Endothelial cell of umbilical vein (primary cell): ENCODE results near the gene TRMT1. TPM values are rescaled to one million over a fixed set of nuclear protein-coding genes. Genes with fewer than 3 reads are reported as not detected.
A peak's percentile ranks its signal among the peaks of the same experiment; 100 is the strongest.

Experiments
- BruUV-seq: library from RNA; stranded (reverse); fragments of 400-500 nt; replicated peaks from 2 replicates; lab custom pipeline; 2021; lab: Mats Ljungman, UMichigan
- CTCF ChIA-PET: fragments of 300-600, 350-600 bp; sonication (Branson Sonifier 250); formaldehyde crosslinking; loops from one replicate; lab custom pipeline; 2021; ENCODE audit warnings: antibody characterized with exemption, inconsistent platforms; lab: Charles Lee
- POLR2A ChIA-PET: fragments of 300-600, 350-600 bp; sonication (Branson Sonifier 250); formaldehyde crosslinking; loops from one replicate; lab custom pipeline; 2021; ENCODE audit warnings: antibody characterized with exemption, inconsistent platforms; lab: Charles Lee
- DNase-seq: peaks from one replicate; pipeline ENCODE4 v3.0.0-alpha.2; 2011; ENCODE audit warnings: low read depth, low spot score
- FAIRE-seq: peaks from 2 replicates; lab custom pipeline; 2011; peaks lifted over from hg19 to GRCh38; lab: Jason Lieb, UNC
- H2AFZ ChIP-seq: 2 replicates; pipeline ENCODE4 v1.6.0; 2012; ENCODE audit warnings: low read depth, low read length, control low read depth, inconsistent platforms
- H3K27ac ChIP-seq: 2 replicates; pipeline ENCODE4 v1.5.1; 2011; ENCODE audit warnings: low read depth, mild to moderate bottlenecking, control low read depth, low read length, moderate library complexity; ENCODE audit not compliant: insufficient read depth
- H3K27me3 ChIP-seq, 2 experiments: 2 replicates each; pipeline versions ENCODE4 v1.6.0 to v1.6.1; 2011; ENCODE audit warnings: low read length in 2 of 2, mixed read lengths in 1 of 2; ENCODE audit not compliant: control insufficient read depth in 2 of 2, insufficient read depth in 2 of 2
- H3K36me3 ChIP-seq, 2 experiments: 2 replicates in 1 of 2; 3 replicates in 1 of 2; pipeline ENCODE4 v1.5.1; 2011; ENCODE audit warnings: low read length in 2 of 2, mild to moderate bottlenecking in 1 of 2, moderate library complexity in 1 of 2; ENCODE audit not compliant: control insufficient read depth in 2 of 2, insufficient read depth in 2 of 2; ENCODE audit errors: extremely low read depth in 1 of 2
- H3K4me1 ChIP-seq: 3 replicates; pipeline ENCODE4 v1.5.1; 2011; ENCODE audit warnings: mild to moderate bottlenecking, low read length; ENCODE audit not compliant: control insufficient read depth, insufficient read depth; ENCODE audit errors: extremely low read depth
- H3K4me2 ChIP-seq: 2 replicates; pipeline ENCODE4 v1.6.1; 2011; ENCODE audit warnings: low read length, control low read depth, mixed read lengths; ENCODE audit not compliant: insufficient read depth
- H3K4me3 ChIP-seq, 3 experiments: fragments of 200-600 bp in 1 of 3; sonication (generic), shearing (Covaris generic) in 1 of 3; replicated peaks in 1 of 3; 2 replicates each; pipeline ENCODE4 v1.5.1; 2011 to 2016; ENCODE audit warnings: control low read depth in 3 of 3, low read length in 3 of 3, mild to moderate bottlenecking in 2 of 3, inconsistent platforms in 1 of 3, low read depth in 1 of 3, moderate library complexity in 1 of 3; ENCODE audit not compliant: insufficient read depth in 1 of 3
- H3K79me2 ChIP-seq: 2 replicates; pipeline ENCODE4 v1.6.0; 2012; ENCODE audit warnings: low read length, inconsistent platforms; ENCODE audit not compliant: control insufficient read depth, insufficient read depth
- H3K9ac ChIP-seq: replicated peaks from 2 replicates; pipeline ENCODE3; 2011; ENCODE audit warnings: low read length, control low read depth; ENCODE audit not compliant: insufficient read depth; ENCODE audit errors: extremely low read depth
- H3K9me1 ChIP-seq: replicated peaks from 3 replicates; pipeline ENCODE4 v1.6.0; 2011; ENCODE audit warnings: mild to moderate bottlenecking, low read length; ENCODE audit not compliant: control insufficient read depth, insufficient read depth; ENCODE audit errors: extremely low read depth
- H3K9me3 ChIP-seq: replicated peaks from 2 replicates; pipeline ENCODE4 v1.5.1; 2012; ENCODE audit warnings: low read length, inconsistent platforms; ENCODE audit not compliant: control insufficient read depth, insufficient read depth
- H4K20me1 ChIP-seq: replicated peaks from 2 replicates; pipeline ENCODE3; 2011; ENCODE audit warnings: mild to moderate bottlenecking, low read length; ENCODE audit not compliant: control insufficient read depth, insufficient read depth; ENCODE audit errors: extremely low read depth
- FOS ChIP-seq: IDR thresholded peaks from 2 replicates; pipeline ENCODE4 v1.6.1; 2011; ENCODE audit warnings: mild to moderate bottlenecking, low read length, moderate library complexity, borderline replicate concordance; ENCODE audit not compliant: insufficient read depth
- JUN ChIP-seq: IDR thresholded peaks from 2 replicates; pipeline ENCODE4 v1.6.1; 2011; ENCODE audit warnings: borderline replicate concordance, low read depth; ENCODE audit not compliant: insufficient read length, insufficient read depth
- MYC ChIP-seq: IDR thresholded peaks from one replicate; pipeline ENCODE4 v1.6.1; 2011; ENCODE audit warnings: mild to moderate bottlenecking, low read depth, low read length
- POLR2AphosphoS5 ChIP-seq: IDR thresholded peaks from 2 replicates; pipeline ENCODE4 v1.6.1; 2012; ENCODE audit warnings: low read depth, mild to moderate bottlenecking, control low read depth, low read length, moderate library complexity; ENCODE audit not compliant: insufficient read depth
- dilution Hi-C: fragments of 300-500 bp; cut with MboI; formaldehyde crosslinking; loops from one replicate; pipeline ENCODE4 v1.15.0; 2019; ENCODE audit warnings: low sequenced_read_pairs; ENCODE audit not compliant: extremely low pct_ligation_motif_present
- intact Hi-C: fragments of 100-400 bp; cut with micrococcal nuclease; formaldehyde crosslinking; loops from one replicate; pipeline ENCODE4 v1.10.0; 2022
- polyA plus RNA-seq, 4 experiments: library from polyadenylated mRNA; depleted of rRNA in 3 of 4; stranded (reverse) in 3 of 4; unstranded in 1 of 4; fragments of >200 nt; gene quantifications; 2 replicates each; pipeline versions ENCODE4 v1.2.1 to v1.2.3, GENCODE V29; 2011 to 2012; ENCODE audit warnings: missing spikeins in 1 of 4
- total RNA-seq: library from RNA; stranded (reverse); gene quantifications from 2 replicates; pipeline ENCODE4 v1.2.3, GENCODE V29; 2021

Gene TRMT1
- total and polyA plus RNA-seq, 2 donors (not counting 3 experiments of a cell fraction or from before 2014, with no cell fraction given) = 46.3 to 53.0 TPM

- no peaks in the 10 kb centered on the region for H3K9me1 ChIP-seq
- peak overlapping the region; percentile 99 for H3K27ac ChIP-seq
- H3K9me3 ChIP-seq = no peaks in the 10 kb centered on the region
- dilution Hi-C loops = no loop called here
- H4K20me1 ChIP-seq = no peaks in the 10 kb centered on the region
- no peaks in the 10 kb centered on the region for H3K36me3 ChIP-seq
- H3K9ac ChIP-seq = peak overlapping the region; percentile 84
- H2AFZ ChIP-seq = no peak overlapping the region
- no peaks in the 10 kb centered on the region for H3K27me3 ChIP-seq
- ChIA-PET POLR2A (interaction anchor here (0.6 to 3.3 kb wide), 4 partner anchors 9 to 42 kb away, joined by 3 to 25 read pairs (median 12); no protein-coding TSS in a partner anchor), CTCF (interaction anchor here (0.6 to 2.8 kb wide), 8 partner anchors 9 to 113 kb away, joined by 3 to 24 read pairs (median 6); no protein-coding TSS in a partner anchor)
- DNase-seq (peak; percentile 89), FAIRE-seq (peak; percentile 83)
- peak overlapping the region; percentile 51 for H3K4me2 ChIP-seq
- H3K4me3 ChIP-seq = no peak overlapping the region
- H3K4me1 ChIP-seq = peaks cover 49% of the 10 kb centered on the region
- H3K79me2 ChIP-seq = no peaks in the 10 kb centered on the region
- TF ChIP-seq JUN (no peak), FOS (peak; percentile 79), POLR2AphosphoS5 (peak; percentile 73)
- no TSS peak for BruUV-seq
- intact Hi-C loops = loop anchor here (1.0 to 5.0 kb wide), 2 partner anchors 12 to 568 kb away; no protein-coding TSS in a partner anchor
Measured at GRCh38 chr19:13164343-13165161, 48.0 kb upstream of the TRMT1 start.

GRCh38 chr19:13163609-13164342, 47.2 kb upstream of the TRMT1 start:
- Histone ChIP-seq H3K9me3 (no peaks in the 10 kb centered on the region), H3K4me1 (peaks cover 46% of the 10 kb centered on the region), H3K4me2 (peak overlapping the region; percentile 51), H3K79me2 (no peaks in the 10 kb centered on the region), H4K20me1 (no peaks in the 10 kb centered on the region), H3K27ac (peak overlapping the region; percentile 99), H3K9ac (peak overlapping the region; percentile 84), H2AFZ (no peak overlapping the region), H3K27me3 (no peaks in the 10 kb centered on the region), H3K4me3 (no peak overlapping the region), H3K9me1 (no peaks in the 10 kb centered on the region), H3K36me3 (no peaks in the 10 kb centered on the region)
- dilution Hi-C loops = no loop called here
- no peak for TF ChIP-seq FOS
- no peak for TF ChIP-seq JUN
- no peak for TF ChIP-seq POLR2AphosphoS5
- TF ChIP-seq MYC = no peak
- peak; percentile 67 for DNase-seq
- ChIA-PET CTCF (interaction anchor here (1.0 to 2.8 kb wide), 15 partner anchors 8 to 186 kb away, joined by 3 to 24 read pairs (median 4); partner anchors contain the start of genes IER2 and STX10), POLR2A (interaction anchor here (2.8 to 3.3 kb wide), 2 partner anchors 8 to 11 kb away, joined by 21 to 25 read pairs; no protein-coding TSS in a partner anchor)
- intact Hi-C loops = loop anchor here (1.0 kb wide), 2 partner anchors 8 to 11 kb away; no protein-coding TSS in a partner anchor
- no TSS peak for BruUV-seq
- peak; percentile 59 for FAIRE-seq
